ENCODE results near the gene LIN28A. TPM values are rescaled to one million over a fixed set of nuclear protein-coding genes. Genes with fewer than 3 reads are reported as not detected.
"Not testable (repeated sequence)": the region's sequence is repeated elsewhere in the genome, so short reads cannot be mapped to it uniquely, and the experiment has no call there.

The LIN28A gene
- total RNA-seq, 2 donors from 2014 or later = 0.15 TPM; not detected in 1

GRCh38 chr1:26378879-26379251, 31.8 kb upstream of the LIN28A start:
- ATAC-seq (no peak), DNase-seq (no peak)
- intact Hi-C loops (cut with DNase I) = no loop called here

DNA sequence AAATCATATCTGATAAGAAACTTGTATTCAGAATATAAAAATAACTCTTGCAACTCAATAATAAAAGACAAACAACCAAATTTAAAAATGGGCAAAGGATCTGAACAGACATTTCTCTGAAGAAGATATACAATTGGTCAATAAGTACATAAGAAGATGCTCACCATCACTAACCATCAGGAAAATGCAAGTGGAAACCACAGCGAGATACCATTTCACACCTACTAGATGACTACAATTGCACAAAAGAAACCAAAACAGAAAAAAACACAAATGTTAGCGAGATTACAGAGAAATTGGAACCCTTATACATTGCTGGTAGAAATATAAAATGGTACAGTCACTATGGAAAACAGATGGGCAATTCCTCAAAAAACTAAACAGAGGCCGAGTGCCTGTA, 26.5 kb upstream of the LIN28A start:
- DNase-seq = no peak
- intact Hi-C loops (cut with DNase I) = no loop called here
- ATAC-seq = no peak

DNA sequence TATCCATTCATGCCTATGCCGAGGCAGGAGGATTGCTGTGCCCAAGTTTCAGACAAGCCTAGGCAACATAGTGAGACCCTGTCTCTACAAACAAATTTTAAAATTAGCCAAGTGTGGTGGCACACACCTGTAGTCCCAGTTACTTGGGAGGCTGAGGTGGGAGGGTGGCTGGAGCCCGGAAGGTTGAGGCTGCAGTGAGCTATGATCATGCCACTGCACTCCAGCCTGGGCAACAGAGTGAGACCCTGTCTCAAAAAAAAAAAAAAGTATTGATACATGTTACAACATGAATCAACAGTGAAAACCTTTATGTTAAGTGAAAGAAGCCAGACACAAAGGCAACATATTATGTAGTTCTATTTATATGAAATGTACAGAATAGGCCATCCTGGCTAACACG, 25.6 kb upstream of the LIN28A start:
- ATAC-seq; DNase-seq; intact Hi-C loops (cut with DNase I): not testable (repeated sequence)

DNA sequence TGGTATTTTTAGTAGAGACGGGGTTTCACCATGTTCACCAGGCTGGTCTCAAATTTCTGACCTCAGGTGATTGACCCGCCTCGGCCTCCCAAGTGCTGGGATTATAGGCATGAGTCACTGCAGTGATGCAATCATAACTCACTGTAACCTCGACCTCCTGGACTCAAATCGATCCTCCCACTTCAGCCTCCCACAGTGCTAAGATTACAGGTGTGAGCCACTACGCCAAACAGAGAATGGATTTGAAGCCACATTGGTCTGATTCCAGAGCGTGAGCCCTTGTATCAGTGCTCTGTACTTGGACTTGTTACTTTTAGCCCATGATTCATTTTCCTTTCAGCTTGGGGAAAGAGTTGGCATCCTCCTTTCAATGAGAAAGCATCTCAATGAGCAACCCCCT, 23.2 kb upstream of the LIN28A start:
- DNase-seq (no peak), ATAC-seq (peak in 1 of 2 donors; percentile 32)
- intact Hi-C loops (cut with DNase I) = no loop called here

DNA sequence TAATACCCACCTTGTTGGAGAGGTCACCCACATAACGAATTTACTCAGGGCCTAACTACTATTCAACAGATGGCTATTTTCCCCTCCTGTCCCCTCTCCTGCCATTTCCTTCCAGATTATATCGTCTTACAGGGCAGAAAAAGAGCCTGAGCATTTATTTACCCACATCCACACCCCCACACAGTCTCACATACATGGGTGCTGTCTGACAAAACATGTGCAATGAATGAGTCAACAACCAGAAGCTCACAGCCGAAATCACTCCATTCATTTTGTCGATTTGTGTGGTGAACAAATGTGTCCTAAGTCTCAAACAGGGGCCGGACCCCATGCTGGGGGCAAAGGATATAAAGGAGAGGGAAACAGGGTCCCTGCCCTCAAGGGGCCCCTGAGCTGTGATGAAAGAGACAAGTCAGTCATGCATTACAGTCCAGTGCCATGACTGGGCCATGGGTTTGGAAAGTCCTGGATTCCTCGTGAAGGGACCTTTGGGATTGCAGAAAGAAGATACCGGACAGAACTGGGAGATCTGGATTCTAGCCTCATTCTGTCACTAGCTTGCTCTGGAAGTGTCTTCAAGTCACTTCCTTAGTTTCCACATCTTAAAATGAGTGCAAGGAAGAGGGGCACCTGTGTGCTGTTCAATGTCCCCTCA, 21.7 kb upstream of the LIN28A start:
- DNase-seq (no peak), ATAC-seq (no peak)
- intact Hi-C loops (cut with DNase I) = no loop called here

- DNase-seq (no peak), ATAC-seq (no peak)
- intact Hi-C loops (cut with DNase I) = no loop called here
Measured at GRCh38 chr1:26389604-26390247, 20.9 kb upstream of the LIN28A start.

- intact Hi-C loops (cut with DNase I) = no loop called here
- DNase-seq (no peak), ATAC-seq (peak in 1 of 2 donors; percentile 45)
Measured at GRCh38 chr1:26391450-26391849, 19.2 kb upstream of the LIN28A start.

DNA sequence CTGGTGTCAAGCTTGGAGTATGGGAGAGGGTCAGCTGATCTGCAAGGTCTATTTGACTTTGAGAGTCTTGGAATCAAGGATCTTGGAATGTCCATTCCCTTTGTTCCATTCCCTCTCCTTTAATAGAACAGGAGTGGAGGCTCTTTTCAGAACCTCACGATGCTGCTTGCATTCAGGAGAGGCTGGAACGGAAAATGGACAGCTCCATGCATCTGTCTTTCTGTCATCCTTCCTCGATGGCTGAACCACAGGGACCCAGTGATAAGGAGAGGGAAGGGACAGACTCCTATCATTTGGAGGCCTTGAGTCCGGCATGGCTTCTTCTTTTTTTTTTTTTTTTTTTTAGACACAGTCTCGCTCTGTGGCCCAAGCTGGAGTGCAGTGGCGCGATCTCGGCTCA, 14.9 kb upstream of the LIN28A start:
- intact Hi-C loops (cut with DNase I) = no loop called here
- DNase-seq = no peak
- no peak for ATAC-seq

DNA sequence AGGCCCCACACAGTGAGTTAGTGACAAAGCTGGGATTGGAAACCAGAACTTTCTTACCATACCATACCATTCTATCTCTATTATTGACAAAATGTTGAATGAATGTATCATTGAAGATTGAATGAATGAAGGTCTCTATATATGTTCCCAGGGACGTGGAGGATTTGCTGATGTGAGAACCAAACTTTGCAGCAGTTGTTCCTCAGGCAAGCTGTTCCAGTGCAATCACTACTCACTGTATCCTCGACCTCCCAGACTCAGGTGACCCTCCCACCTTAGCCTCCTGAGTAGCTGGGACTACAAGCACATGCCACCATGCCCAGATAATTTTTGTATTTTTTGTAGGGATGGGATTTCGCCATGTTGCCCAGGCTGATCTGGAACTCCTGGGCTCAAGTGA, 11.6 kb upstream of the LIN28A start:
- ATAC-seq (no peak), DNase-seq (no peak)
- intact Hi-C loops (cut with DNase I) = no loop called here

- intact Hi-C loops (cut with DNase I) = no loop called here
- ATAC-seq = no peak
- no peak for DNase-seq
Measured at GRCh38 chr1:26401891-26402290, 8.7 kb upstream of the LIN28A start.

DNA sequence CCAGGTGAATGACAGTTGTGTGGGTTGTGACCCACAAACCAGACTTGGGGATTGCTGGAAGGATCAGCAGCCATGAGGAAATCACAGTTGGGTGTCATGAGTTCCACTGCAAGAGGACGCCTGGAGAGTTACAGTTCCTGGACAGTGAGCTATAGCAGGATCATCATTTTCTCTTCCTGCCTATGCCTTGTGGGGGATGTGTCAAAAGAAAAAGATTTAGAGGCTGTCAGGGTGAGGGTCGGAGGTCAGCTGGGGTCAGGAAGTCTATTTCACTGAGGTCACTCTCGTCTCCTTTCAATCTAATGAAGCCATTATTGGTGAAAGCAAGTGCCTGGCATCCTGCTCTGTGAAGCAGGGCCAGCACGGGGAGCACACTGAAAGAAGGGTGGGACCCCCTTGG, 7.0 kb upstream of the LIN28A start:
- intact Hi-C loops (cut with DNase I) = no loop called here
- ATAC-seq = no peak
- DNase-seq = no peak

- DNase-seq (no peak), ATAC-seq (no peak)
- intact Hi-C loops (cut with DNase I) = no loop called here
Measured at GRCh38 chr1:26404641-26405040, 6.0 kb upstream of the LIN28A start.

GRCh38 chr1:26405281-26405915, 5.2 kb upstream of the LIN28A start:
- intact Hi-C loops (cut with DNase I) = no loop called here
- DNase-seq (no peak), ATAC-seq (no peak)

- intact Hi-C loops (cut with DNase I) = no loop called here
- peak; percentile 75 for DNase-seq
- ATAC-seq = peak; percentile 89 to 94
Measured at GRCh38 chr1:26408604-26409003, 2.0 kb upstream of the LIN28A start.

DNA sequence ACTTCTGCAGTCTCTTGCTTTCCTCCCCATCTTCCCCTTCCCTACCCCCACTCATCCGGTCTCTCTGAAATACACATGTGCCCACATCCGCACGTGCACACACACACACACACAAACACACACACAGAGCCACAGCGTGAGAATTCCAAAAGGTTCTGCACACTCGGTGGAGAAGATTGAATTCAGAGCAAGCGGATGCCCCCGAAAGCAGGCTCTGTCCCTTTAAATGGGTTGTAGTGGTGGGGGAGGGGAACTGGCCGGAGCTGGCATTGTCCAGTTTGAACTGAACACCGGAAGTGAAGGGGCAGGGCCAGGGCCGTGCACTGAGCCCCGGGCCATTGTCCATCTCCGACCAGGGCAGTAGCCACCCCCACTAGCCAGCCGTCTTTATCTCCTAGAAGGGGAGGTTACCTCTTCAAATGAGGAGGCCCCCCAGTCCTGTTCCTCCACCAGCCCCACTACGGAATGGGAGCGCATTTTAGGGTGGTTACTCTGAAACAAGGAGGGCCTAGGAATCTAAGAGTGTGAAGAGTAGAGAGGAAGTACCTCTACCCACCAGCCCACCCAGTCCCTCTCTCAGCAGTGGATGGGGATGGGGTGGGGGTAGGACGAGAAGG, 1.3 kb upstream of the LIN28A start:
- intact Hi-C loops (cut with DNase I) = no loop called here
- DNase-seq = no peak
- ATAC-seq = no peak

DNA sequence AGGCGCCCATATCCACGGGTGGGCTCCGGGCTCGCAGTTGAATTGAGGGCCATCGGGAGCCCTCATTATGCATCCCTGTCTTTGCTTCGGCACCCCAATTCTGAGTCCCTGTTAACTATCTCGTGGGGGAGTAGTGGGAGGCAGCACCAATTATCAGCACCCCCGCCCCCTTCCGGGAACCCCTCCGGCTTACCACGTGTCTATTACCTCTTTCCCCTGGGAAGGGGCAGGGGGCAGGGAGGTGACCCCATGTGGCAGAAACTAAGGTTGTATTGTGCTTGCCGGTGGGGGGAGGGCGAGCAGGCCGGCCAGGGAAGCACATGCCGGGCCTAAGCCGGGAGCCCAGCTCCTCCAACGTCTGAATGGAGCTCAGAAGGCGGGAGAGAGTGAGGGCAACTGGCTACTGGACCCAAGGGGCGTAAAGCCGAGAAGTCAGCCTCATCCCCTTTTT, 1.0 kb downstream of the LIN28A start:
- intact Hi-C loops (cut with DNase I) = no loop called here
- ATAC-seq = no peak

DNA sequence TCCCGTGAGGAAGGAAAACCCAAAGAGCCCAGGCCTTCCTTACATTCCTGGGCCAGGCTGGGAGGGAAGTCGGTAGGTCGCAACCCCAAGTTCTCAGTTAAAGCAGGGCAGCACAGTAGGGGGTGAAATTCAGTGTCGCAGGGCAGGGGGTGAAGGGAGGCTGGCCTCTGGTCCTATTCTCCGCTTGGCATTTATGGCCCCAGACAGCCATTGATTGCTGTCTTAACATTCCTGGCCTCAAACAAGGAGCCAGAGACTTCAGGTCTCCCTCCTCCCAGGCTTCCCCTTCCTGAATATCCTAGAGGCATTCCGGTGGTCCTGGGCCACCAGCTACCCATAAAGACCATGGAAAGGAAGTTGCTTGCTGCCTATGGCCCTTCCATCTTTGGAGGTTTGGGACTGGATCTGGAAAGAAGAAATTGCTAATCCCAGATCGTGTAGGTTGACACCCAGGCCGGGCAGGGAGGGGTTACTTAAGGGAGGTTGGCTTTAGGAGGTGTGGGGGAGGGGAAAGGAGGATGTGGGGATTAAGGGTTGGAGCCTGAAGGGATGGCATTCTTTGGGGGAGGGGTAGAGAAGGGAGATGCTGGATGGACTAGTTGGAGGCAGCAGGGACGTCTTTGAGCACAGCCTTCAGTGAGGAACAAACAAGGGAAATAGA, 1.7 kb downstream of the LIN28A start:
- intact Hi-C loops (cut with DNase I) = no loop called here
- no peak for DNase-seq
- ATAC-seq = no peak

More for the DNA sequence above, 1.0 kb downstream of the LIN28A start:
- DNase-seq = no peak

- no peak for ATAC-seq
- intact Hi-C loops (cut with DNase I) = no loop called here
Measured at GRCh38 chr1:26413031-26413430, 2.4 kb downstream of the LIN28A start.

DNA sequence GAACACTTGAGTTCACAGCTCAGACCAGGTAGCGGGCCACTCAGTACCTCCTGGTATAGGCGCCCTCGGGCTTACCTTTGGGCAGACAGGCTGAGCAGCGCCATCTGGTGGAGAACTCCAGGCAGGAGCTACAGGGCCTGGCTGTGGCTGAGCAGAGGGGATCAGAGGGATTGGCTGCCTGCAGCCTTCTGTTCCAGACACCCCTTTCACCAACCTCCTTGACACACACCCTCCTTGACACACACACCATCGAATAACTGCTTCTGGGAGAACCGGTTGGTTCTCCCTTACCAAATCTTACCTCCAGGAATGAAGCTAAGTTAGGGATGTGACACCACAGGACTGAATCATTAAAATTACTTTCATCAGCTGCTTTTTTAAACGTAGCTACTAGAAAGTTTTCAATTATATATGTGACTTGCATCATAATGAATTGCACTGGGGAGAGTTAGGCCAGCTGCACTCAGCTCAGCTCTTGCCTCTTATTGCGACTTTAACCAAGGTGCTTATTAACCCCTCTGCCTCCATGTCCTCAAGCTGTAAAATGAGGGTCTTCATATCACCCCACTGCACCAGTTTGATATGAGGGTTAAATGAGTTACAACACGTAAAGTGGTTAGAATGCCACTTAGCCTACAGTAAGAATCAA, 6.6 kb downstream of the LIN28A start:
- DNase-seq = peak; percentile 73
- intact Hi-C loops (cut with DNase I) = no loop called here
- ATAC-seq = peak; percentile 82 to 90

More at GRCh38 chr1:26413031-26413430, 2.4 kb downstream of the LIN28A start:
- no peak for DNase-seq
